ENCODE measurements around the gene PAX8.

- no peak for TF ChIP-seq CTCF (IDR thresholded peaks at IDR 0.05)
- TF ChIP-seq REST (IDR thresholded peaks at IDR 0.05; ENCODE audit: insufficient read depth in 1 of 2, low read depth in 2 of 2, low read length in 1 of 2) = no peak
- TF ChIP-seq POLR2AphosphoS5 (IDR thresholded peaks at IDR 0.05; ENCODE audit: low read depth, low read length) = no peak
- TF ChIP-seq TCF7L2 (IDR thresholded peaks at IDR 0.05; ENCODE audit: low read depth, low read length) = no peak
Observed at GRCh38 chr2:113216321-113216720, 62.4 kb downstream of the PAX8 start.

Data from Panc1 (cell line).